ENCODE data around the gene CCDC9B.

DNA sequence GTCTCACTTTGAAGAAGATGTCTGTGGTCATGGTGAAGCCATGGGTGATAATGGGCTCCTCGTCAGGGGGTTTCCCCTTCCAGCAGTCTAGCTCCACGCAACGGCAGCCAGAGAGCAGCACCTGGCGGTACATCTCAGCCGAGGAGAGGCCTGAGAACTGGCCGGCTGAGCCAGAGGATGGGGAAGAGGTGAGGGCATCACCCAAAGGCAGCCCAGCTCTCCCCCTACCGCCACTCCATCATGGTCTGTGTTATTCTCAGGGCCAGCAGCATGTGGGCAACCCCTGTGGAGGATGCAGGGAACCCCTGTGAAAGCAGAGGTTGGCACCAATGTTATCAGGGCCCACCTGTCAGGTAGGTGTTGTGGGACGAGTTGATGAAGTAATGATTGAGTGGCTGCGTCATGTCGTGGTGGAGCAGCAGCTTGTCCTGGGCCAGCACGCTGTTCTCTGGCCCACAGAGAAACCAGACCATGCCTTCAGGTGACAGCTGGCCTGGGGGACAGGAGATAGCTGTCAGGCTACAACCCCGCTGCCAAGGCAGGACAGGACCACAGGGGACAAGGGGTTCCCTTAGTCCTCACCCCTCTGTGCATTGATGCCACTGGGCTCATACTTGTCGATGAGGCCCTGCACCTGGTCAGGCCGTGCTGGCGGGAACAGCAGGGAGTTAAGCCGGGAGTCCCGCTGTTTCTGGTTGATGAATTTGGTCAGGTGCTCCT lies 42.4 kb downstream of the CCDC9B start:
- TF ChIP-seq EZH2 (IDR thresholded peaks at IDR 0.05; ENCODE audit: insufficient read depth, poor library complexity, severe bottlenecking) (no peak), EZH2phosphoT487 (IDR thresholded peaks at IDR 0.05; ENCODE audit: insufficient read depth, low read depth) (no peak)

All from GM23248 (cell line).